ENCODE measurements around the gene GRIK4. TPM values are rescaled to one million over a fixed set of nuclear protein-coding genes. Genes with fewer than 3 reads are reported as not detected.

Gene GRIK4
- total and polyA plus RNA-seq, 2 donors from 2014 or later = 0.25 TPM; not detected in 1

DNA sequence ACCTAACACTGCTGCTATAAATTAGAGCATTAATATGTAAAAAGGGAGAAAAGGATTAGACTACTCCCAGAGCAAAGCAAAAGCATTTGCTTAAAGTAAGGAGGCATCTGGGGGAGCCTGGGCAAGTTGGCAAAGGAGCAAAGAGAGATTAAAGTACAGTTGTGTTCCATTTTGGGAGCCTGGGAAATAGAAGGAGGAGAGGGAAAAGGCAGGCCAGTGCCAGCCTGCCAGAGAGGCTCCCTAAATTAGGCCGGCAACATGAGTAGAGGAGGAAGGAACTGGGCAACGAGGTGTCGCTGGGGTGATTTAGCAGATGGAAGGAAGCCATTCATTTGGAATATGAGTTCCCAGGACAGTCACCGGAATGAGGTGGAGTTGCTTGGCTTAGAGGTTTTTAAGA, 326.1 kb downstream of the GRIK4 start:
- Histone ChIP-seq H3K9me3 (ENCODE audit: control insufficient read depth in 2 of 3, insufficient read depth in 1 of 3, low read length in 3 of 3) (no peaks in the 10 kb centered on the region), H3K27me3 (ENCODE audit: control insufficient read depth, insufficient read depth, low read length) (no peaks in the 10 kb centered on the region), H3K9ac (ENCODE audit: low read length in 3 of 3) (no peak overlapping the region), H3K36me3 (ENCODE audit: control insufficient read depth in 2 of 3, insufficient read depth in 3 of 3, low read length in 3 of 3) (no peaks in the 10 kb centered on the region), H3K27ac (ENCODE audit: low read depth in 2 of 2, low read length in 2 of 2) (no peak overlapping the region), H3K4me1 (ENCODE audit: control insufficient read depth in 2 of 3, insufficient read depth in 2 of 3, low read depth in 1 of 3, low read length in 3 of 3) (no peaks in the 10 kb centered on the region), H3K4me3 (ENCODE audit: low read length in 3 of 3) (no peak overlapping the region)
- TF ChIP-seq, protein P1, sequence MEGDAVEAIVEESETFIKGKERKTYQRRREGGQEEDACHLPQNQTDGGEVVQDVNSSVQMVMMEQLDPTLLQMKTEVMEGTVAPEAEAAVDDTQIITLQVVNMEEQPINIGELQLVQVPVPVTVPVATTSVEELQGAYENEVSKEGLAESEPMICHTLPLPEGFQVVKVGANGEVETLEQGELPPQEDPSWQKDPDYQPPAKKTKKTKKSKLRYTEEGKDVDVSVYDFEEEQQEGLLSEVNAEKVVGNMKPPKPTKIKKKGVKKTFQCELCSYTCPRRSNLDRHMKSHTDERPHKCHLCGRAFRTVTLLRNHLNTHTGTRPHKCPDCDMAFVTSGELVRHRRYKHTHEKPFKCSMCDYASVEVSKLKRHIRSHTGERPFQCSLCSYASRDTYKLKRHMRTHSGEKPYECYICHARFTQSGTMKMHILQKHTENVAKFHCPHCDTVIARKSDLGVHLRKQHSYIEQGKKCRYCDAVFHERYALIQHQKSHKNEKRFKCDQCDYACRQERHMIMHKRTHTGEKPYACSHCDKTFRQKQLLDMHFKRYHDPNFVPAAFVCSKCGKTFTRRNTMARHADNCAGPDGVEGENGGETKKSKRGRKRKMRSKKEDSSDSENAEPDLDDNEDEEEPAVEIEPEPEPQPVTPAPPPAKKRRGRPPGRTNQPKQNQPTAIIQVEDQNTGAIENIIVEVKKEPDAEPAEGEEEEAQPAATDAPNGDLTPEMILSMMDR (IDR thresholded peaks at IDR 0.05; ENCODE audit: borderline replicate concordance, extremely low read depth, insufficient read depth) = no peak
- DNase-seq = no peak
- FAIRE-seq = no peak
- intact Hi-C loops (cut with DNase I) = no loop called here

DNA sequence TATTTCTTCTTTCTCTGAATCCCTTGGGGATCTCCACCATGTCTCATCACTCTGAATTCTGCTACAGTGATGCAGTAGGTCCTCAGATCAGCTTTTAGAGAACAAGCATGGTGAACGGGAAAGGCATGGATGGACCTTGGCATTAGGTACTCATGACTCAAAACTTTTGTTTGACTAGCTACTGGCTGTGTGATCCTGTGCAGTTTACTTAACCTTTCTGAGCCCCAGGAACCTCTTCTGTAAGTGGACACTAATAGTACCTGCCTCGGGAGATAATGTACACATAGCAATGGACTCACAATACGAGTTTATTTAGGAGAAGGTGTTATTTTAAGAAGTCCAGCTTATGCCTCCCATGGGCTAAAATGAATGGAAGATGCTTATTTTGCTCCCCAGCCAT, 327.7 kb downstream of the GRIK4 start:
- TF ChIP-seq, protein P1 (IDR thresholded peaks at IDR 0.05; ENCODE audit: borderline replicate concordance, extremely low read depth, insufficient read depth) = no peak
- no peaks in the 10 kb centered on the region for H3K27me3 ChIP-seq (ENCODE audit: control insufficient read depth, insufficient read depth, low read length)
- no peak overlapping the region for H3K27ac ChIP-seq (ENCODE audit: low read depth in 2 of 2, low read length in 2 of 2)
- no peaks in the 10 kb centered on the region for H3K36me3 ChIP-seq (ENCODE audit: control insufficient read depth in 2 of 3, insufficient read depth in 3 of 3, low read length in 3 of 3)
- intact Hi-C loops (cut with DNase I) = no loop called here
- no peaks in the 10 kb centered on the region for H3K9me3 ChIP-seq (ENCODE audit: control insufficient read depth in 2 of 3, insufficient read depth in 1 of 3, low read length in 3 of 3)
- FAIRE-seq (no peak), DNase-seq (no peak)
- H3K4me3 ChIP-seq (ENCODE audit: low read length in 3 of 3) = no peak overlapping the region
- no peaks in the 10 kb centered on the region for H3K4me1 ChIP-seq (ENCODE audit: control insufficient read depth in 2 of 3, insufficient read depth in 2 of 3, low read depth in 1 of 3, low read length in 3 of 3)
- no peak overlapping the region for H3K9ac ChIP-seq (ENCODE audit: low read length in 3 of 3)

DNA sequence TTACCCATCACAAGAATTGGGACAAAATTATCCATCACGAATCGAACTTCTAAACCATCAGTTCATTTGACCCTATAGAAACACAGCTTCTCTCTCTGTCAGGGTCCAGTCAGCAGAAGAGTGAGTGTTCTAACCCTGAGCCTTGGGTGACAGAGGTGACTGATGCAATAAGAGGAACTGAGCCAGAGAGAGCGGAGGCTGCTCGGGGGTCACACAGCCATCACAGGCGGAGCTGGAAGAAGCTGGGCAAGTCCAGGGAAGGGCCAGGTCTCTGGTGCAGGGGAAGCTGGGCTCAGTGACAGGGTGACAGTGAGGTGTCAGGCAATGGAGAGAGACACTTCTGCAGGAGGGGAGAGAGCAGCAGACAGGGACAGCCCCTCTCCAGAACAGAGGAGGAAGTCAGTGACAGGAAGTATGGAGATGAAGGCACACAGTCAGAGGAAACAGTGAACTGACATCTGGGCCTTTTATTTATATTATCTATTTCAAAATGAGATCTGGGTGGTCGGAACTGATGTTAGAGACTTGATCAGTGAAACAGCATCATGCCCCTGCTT, 328.4 kb downstream of the GRIK4 start:
- intact Hi-C loops (cut with DNase I) = no loop called here
- no peaks in the 10 kb centered on the region for H3K36me3 ChIP-seq (ENCODE audit: control insufficient read depth in 2 of 3, insufficient read depth in 3 of 3, low read length in 3 of 3)
- DNase-seq (no peak), FAIRE-seq (no peak)
- no peaks in the 10 kb centered on the region for H3K9me3 ChIP-seq (ENCODE audit: control insufficient read depth in 2 of 3, insufficient read depth in 1 of 3, low read length in 3 of 3)
- TF ChIP-seq, protein P1 (IDR thresholded peaks at IDR 0.05; ENCODE audit: borderline replicate concordance, extremely low read depth, insufficient read depth) = no peak
- H3K27me3 ChIP-seq (ENCODE audit: control insufficient read depth, insufficient read depth, low read length) = no peaks in the 10 kb centered on the region
- no peaks in the 10 kb centered on the region for H3K4me1 ChIP-seq (ENCODE audit: control insufficient read depth in 2 of 3, insufficient read depth in 2 of 3, low read depth in 1 of 3, low read length in 3 of 3)
- no peak overlapping the region for H3K4me3 ChIP-seq (ENCODE audit: low read length in 3 of 3)
- no peak overlapping the region for H3K27ac ChIP-seq (ENCODE audit: low read depth in 2 of 2, low read length in 2 of 2)
- no peak overlapping the region for H3K9ac ChIP-seq (ENCODE audit: low read length in 3 of 3)

DNA sequence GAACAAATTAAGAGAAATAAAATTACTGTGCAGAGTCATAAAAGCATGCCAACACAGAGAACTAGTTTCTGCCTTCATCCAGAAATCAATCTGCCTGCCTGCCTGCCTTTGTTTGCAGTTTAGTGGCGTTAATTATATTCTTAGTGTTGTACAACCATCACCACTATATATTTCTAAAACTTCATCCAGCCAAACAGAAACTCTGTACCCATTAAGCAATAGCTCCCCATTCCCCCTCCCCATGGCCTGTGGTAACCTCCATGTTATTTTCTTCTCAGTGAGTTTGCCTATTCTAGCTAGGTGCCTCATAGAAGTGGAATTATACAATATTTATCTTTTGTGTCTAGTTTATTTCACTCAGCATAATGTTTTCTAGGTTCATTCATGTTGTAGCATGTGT, 329.1 kb downstream of the GRIK4 start:
- Histone ChIP-seq H3K27ac (ENCODE audit: low read depth in 2 of 2, low read length in 2 of 2) (no peak overlapping the region), H3K4me3 (ENCODE audit: low read length in 3 of 3) (no peak overlapping the region), H3K9me3 (ENCODE audit: control insufficient read depth in 2 of 3, insufficient read depth in 1 of 3, low read length in 3 of 3) (no peaks in the 10 kb centered on the region), H3K4me1 (ENCODE audit: control insufficient read depth in 2 of 3, insufficient read depth in 2 of 3, low read depth in 1 of 3, low read length in 3 of 3) (no peaks in the 10 kb centered on the region), H3K9ac (ENCODE audit: low read length in 3 of 3) (no peak overlapping the region), H3K36me3 (ENCODE audit: control insufficient read depth in 2 of 3, insufficient read depth in 3 of 3, low read length in 3 of 3) (no peaks in the 10 kb centered on the region), H3K27me3 (ENCODE audit: control insufficient read depth, insufficient read depth, low read length) (no peaks in the 10 kb centered on the region)
- TF ChIP-seq, protein P1 (IDR thresholded peaks at IDR 0.05; ENCODE audit: borderline replicate concordance, extremely low read depth, insufficient read depth) = no peak
- FAIRE-seq (no peak), DNase-seq (no peak)
- intact Hi-C loops (cut with DNase I) = no loop called here

Data from kidney (tissue), 14 donors.